MM.1S (cell line): ENCODE data around the gene MKLN1.

Experiments
- CTCF ChIP-seq: fragments of 300-600 bp; sonication (generic); IDR thresholded peaks from 2 replicates; pipeline ENCODE4 v1.5.1; 2016; ENCODE audit warnings: antibody characterized with exemption, low read length, mixed read lengths
- EZH2phosphoT487 ChIP-seq: fragments of 300-600 bp; sonication (generic); IDR thresholded peaks from 2 replicates; pipeline ENCODE4 v1.6.1; 2018; ENCODE audit warnings: antibody characterized with exemption, low read length

DNA sequence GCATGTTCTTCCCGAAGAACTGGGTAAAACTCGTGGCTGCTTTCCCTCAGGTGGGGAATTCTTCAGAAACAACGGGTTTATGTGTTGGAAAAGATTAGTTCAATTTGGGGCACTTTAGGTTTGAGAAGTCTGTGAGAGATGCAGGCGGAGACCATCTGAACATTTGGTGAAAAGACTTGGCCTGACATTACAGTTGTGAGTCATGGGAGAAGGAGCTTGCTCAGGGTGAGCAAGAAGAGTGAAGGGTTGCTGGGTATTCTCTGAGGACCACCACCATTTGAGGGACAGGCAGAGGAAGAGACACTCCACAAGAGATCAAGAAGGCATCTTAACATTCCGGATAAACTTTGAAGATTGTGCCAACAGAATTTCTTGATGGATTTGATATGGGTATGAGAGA lies 140.1 kb downstream of the MKLN1 start:
- TF ChIP-seq CTCF (no peak), EZH2phosphoT487 (no peak)
